GM12878 (cell line): Measurements from ENCODE around the gene GMIP. TPM values are rescaled to one million over a fixed set of nuclear protein-coding genes. Genes with fewer than 3 reads are reported as not detected.

Experiments used
- ASH2L ChIP-seq: fragments of 300-600, 200-600 bp; sonication (generic); IDR thresholded peaks from 2 replicates; pipeline ENCODE4 v1.6.1; 2017; ENCODE audit warnings: low read depth, mild to moderate bottlenecking, borderline replicate concordance
- BMI1 ChIP-seq: fragments of 450-650 bp; IDR thresholded peaks from 2 replicates; pipeline ENCODE4 v1.6.1; 2016; ENCODE audit warnings: mild to moderate bottlenecking, moderate library complexity, borderline replicate concordance
- CBFB ChIP-seq: IDR thresholded peaks from 2 replicates; pipeline ENCODE4 v1.6.1; 2016; ENCODE audit warnings: antibody characterized with exemption, low read depth
- CEBPB ChIP-seq, 2 experiments: fragments of 150-350 bp in 1 of 2; IDR thresholded peaks; 2 replicates each; pipeline ENCODE4 v1.6.1; 2012 to 2014; ENCODE audit warnings: low read depth in 2 of 2, low read length in 2 of 2, borderline replicate concordance in 1 of 2, inconsistent platforms in 1 of 2
- CREB1 ChIP-seq: IDR thresholded peaks from 2 replicates; pipeline ENCODE4 v1.6.1; 2012; ENCODE audit warnings: low read depth, mild to moderate bottlenecking, inconsistent platforms
- CTCF ChIP-seq, 3 experiments: IDR thresholded peaks in 2 of 3; conservative IDR thresholded peaks in 1 of 3; 2 replicates each; pipeline ENCODE4 v1.5.1; 2011; ENCODE audit warnings: low read depth in 3 of 3, low read length in 3 of 3, mild to moderate bottlenecking in 3 of 3, control low read depth in 2 of 3, moderate library complexity in 2 of 3, inconsistent platforms in 1 of 3, mixed read lengths in 1 of 3; ENCODE audit not compliant: control insufficient read depth in 2 of 3, insufficient read depth in 1 of 3; ENCODE audit errors: extremely low read depth in 1 of 3
- ESRRA ChIP-seq: IDR thresholded peaks from 2 replicates; pipeline ENCODE4 v1.6.1; 2012; ENCODE audit warnings: mild to moderate bottlenecking, low read length, improper control_type of control experiment
- ETV6 ChIP-seq, 2 experiments: fragments of 450-650 bp in 1 of 2; IDR thresholded peaks in 1 of 2; conservative IDR thresholded peaks in 1 of 2; 2 replicates each; pipeline ENCODE4 v1.6.1; 2014; ENCODE audit warnings: antibody characterized with exemption in 1 of 2, borderline replicate concordance in 1 of 2, low read depth in 1 of 2, mild to moderate bottlenecking in 1 of 2, moderate library complexity in 1 of 2
- IKZF1 ChIP-seq: fragments of 450-650 bp; conservative IDR thresholded peaks from 2 replicates; pipeline ENCODE4 v1.6.1; 2017; ENCODE audit warnings: antibody characterized with exemption, mild to moderate bottlenecking
- IKZF2 ChIP-seq, 2 experiments: fragments of 450-650 bp; IDR thresholded peaks; 2 replicates each; pipeline ENCODE4 v1.6.1; 2017; ENCODE audit warnings: mild to moderate bottlenecking in 2 of 2, moderate library complexity in 2 of 2
- KLF5 ChIP-seq: fragments of 450-650 bp; IDR thresholded peaks from 2 replicates; pipeline ENCODE4 v1.6.1; 2014; ENCODE audit warnings: mild to moderate bottlenecking; ENCODE audit not compliant: partially characterized antibody
- LARP7 ChIP-seq: fragments of 450-650 bp; IDR thresholded peaks from 2 replicates; pipeline ENCODE4 v1.6.1; 2017; ENCODE audit warnings: mild to moderate bottlenecking
- MXI1 ChIP-seq: fragments of 150-350 bp; IDR thresholded peaks from 2 replicates; pipeline ENCODE4 v1.6.1; 2011; ENCODE audit warnings: low read depth, mild to moderate bottlenecking, inconsistent platforms, low read length, improper control_type of control experiment
- MYB ChIP-seq: fragments of 150-350 bp; IDR thresholded peaks from 2 replicates; pipeline ENCODE4 v1.6.1; 2014; ENCODE audit warnings: mild to moderate bottlenecking, low read depth, low read length, borderline replicate concordance
- NR2C2 ChIP-seq: IDR thresholded peaks from 2 replicates; pipeline ENCODE4 v1.6.1; 2011; ENCODE audit warnings: borderline replicate concordance, low read depth; ENCODE audit not compliant: control insufficient read depth, insufficient read length
- PML ChIP-seq: IDR thresholded peaks from 2 replicates; pipeline ENCODE4 v1.6.1; 2012; ENCODE audit warnings: low read length, inconsistent platforms
- RAD21 ChIP-seq: IDR thresholded peaks from 2 replicates; pipeline ENCODE4 v1.6.1; 2011; ENCODE audit warnings: mild to moderate bottlenecking, low read depth, low read length, moderate library complexity; ENCODE audit not compliant: insufficient read depth
- RB1 ChIP-seq: fragments of 450-650 bp; formaldehyde crosslinking; IDR thresholded peaks from 2 replicates; pipeline ENCODE4 v1.6.1; 2017; ENCODE audit warnings: mild to moderate bottlenecking, borderline replicate concordance
- RELA ChIP-seq: fragments of 450-650 bp; IDR thresholded peaks from 2 replicates; pipeline ENCODE4 v1.8.0; 2014; ENCODE audit warnings: borderline replicate concordance; ENCODE audit not compliant: partially characterized antibody
- SKIL ChIP-seq: fragments of 450-650 bp; IDR thresholded peaks from 2 replicates; pipeline ENCODE4 v1.6.1; 2017; ENCODE audit warnings: mild to moderate bottlenecking, low read depth, inconsistent platforms; ENCODE audit not compliant: poor library complexity, severe bottlenecking
- SMAD1 ChIP-seq: fragments of 450-650 bp; IDR thresholded peaks from 2 replicates; pipeline ENCODE4 v1.6.1; 2018; ENCODE audit warnings: mild to moderate bottlenecking, low read depth; ENCODE audit not compliant: partially characterized antibody
- SREBF2 ChIP-seq: IDR thresholded peaks from 2 replicates; pipeline ENCODE4 v1.6.1; 2012; ENCODE audit warnings: mild to moderate bottlenecking, low read length
- SUZ12 ChIP-seq: fragments of 200-600 bp; sonication (generic); IDR thresholded peaks from one replicate; pipeline ENCODE4 v1.6.1; 2018; ENCODE audit warnings: antibody characterized with exemption, mild to moderate bottlenecking; ENCODE audit not compliant: unreplicated experiment
- TBL1XR1 ChIP-seq: IDR thresholded peaks from 2 replicates; pipeline ENCODE4 v1.6.1; 2012; ENCODE audit warnings: low read depth, low read length, improper control_type of control experiment
- polyA plus RNA-seq, 11 experiments: library from polyadenylated mRNA; depleted of rRNA in 4 of 11; unstranded in 6 of 11; stranded (reverse) in 5 of 11; fragments of >200 nt; fragmentation: Nextera tagmentation in 4 of 11; fragmentation: Illumina TruSeq in 1 of 11; extraction: Ambion mirVana in 4 of 11; extraction: Trizol in 1 of 11; gene quantifications; 1 replicate in 1 of 11; 2 replicates in 10 of 11; pipeline versions ENCODE4 v1.2.1 to v1.2.3, GENCODE V29; 2011 to 2016; ENCODE audit warnings: inconsistent platforms in 2 of 11, missing spikeins in 2 of 11, low read depth in 1 of 11
- total RNA-seq, 4 experiments: library from RNA; depleted of rRNA in 3 of 4; stranded (reverse); fragments of >200 nt in 3 of 4; fragmentation: Illumina TruSeq in 1 of 4; extraction: Trizol in 1 of 4; gene quantifications; 2 replicates each; pipeline versions ENCODE4 v1.2.1 to v1.2.3, GENCODE V29; 2013 to 2021
- TF ChIP-seq, protein P1 (sequence below): IDR thresholded peaks from 2 replicates; pipeline ENCODE4 v1.6.1; 2012; ENCODE audit warnings: low read depth, low read length, improper control_type of control experiment

Gene GMIP
- total and polyA plus RNA-seq, 10 of the 15 experiments (the other 5 are each of a cell fraction or from before 2014, with no cell fraction given) = 1.5 to 63.5 (median 22.3) TPM

GRCh38 chr19:19668230-19669012 is 25.0 kb upstream of the GMIP start, which contains the start of gene ZNF101 (continued):
- no peak for TF ChIP-seq MXI1
- TF ChIP-seq, protein P1, sequence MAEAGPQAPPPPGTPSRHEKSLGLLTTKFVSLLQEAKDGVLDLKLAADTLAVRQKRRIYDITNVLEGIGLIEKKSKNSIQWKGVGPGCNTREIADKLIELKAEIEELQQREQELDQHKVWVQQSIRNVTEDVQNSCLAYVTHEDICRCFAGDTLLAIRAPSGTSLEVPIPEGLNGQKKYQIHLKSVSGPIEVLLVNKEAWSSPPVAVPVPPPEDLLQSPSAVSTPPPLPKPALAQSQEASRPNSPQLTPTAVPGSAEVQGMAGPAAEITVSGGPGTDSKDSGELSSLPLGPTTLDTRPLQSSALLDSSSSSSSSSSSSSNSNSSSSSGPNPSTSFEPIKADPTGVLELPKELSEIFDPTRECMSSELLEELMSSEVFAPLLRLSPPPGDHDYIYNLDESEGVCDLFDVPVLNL = peak; percentile 81
- TF ChIP-seq SUZ12 = no peak
- no peak for TF ChIP-seq LARP7
- TF ChIP-seq ASH2L = no peak
- peak; percentile 30; the same call in 1 of the 2 replicates for TF ChIP-seq CBFB
- TF ChIP-seq SKIL = peak; percentile 80
- 0 out of 2 replicates have a peak, but pooled peaks have one; percentile 59 for TF ChIP-seq CREB1
- no peak for TF ChIP-seq SREBF2
- TF ChIP-seq RELA = no peak
- peak in 1 of 2 experiments; percentile 75; a peak in 1 of 4 replicates for TF ChIP-seq ETV6 (conservative IDR thresholded peaks at IDR 0.05 in 1 of 2, IDR thresholded peaks at IDR 0.05 in 1 of 2; ENCODE audit: borderline replicate concordance in 1 of 2, low read depth in 1 of 2)
- TF ChIP-seq PML = no peak; the same call in 1 of the 2 replicates
- peak; percentile 81 to 82 for TF ChIP-seq IKZF2 (IDR thresholded peaks at IDR 0.05)
- no peak for TF ChIP-seq ESRRA
- no peak for TF ChIP-seq CTCF (IDR thresholded peaks at IDR 0.05 in 2 of 3, conservative IDR thresholded peaks at IDR 0.05 in 1 of 3; ENCODE audit: control insufficient read depth in 2 of 3, extremely low read depth in 1 of 3, insufficient read depth in 1 of 3, low read depth in 3 of 3, low read length in 3 of 3)
- TF ChIP-seq NR2C2 = no peak
- TF ChIP-seq TBL1XR1 = no peak
- peak; percentile 76 for TF ChIP-seq IKZF1
- peak; percentile 79; the same call in 1 of the 2 replicates for TF ChIP-seq RB1
- TF ChIP-seq MYB = no peak; the same call in 1 of the 2 replicates
- no peak for TF ChIP-seq RAD21
- TF ChIP-seq SMAD1 = no peak
- TF ChIP-seq BMI1 = no peak
- TF ChIP-seq CEBPB (IDR thresholded peaks at IDR 0.05; ENCODE audit: borderline replicate concordance in 1 of 2, low read depth in 2 of 2, low read length in 2 of 2) = no peak
- TF ChIP-seq KLF5 = peak; percentile 95
